ENCODE data around the gene KL.

The KL gene

GRCh38 chr13:33040090-33040489 is 23.9 kb downstream of the KL start:
- DNase-seq: no peak

- no peak for DNase-seq
These were observed 29.8 kb downstream of the KL start for GRCh38 chr13:33045851-33046592.

DNA sequence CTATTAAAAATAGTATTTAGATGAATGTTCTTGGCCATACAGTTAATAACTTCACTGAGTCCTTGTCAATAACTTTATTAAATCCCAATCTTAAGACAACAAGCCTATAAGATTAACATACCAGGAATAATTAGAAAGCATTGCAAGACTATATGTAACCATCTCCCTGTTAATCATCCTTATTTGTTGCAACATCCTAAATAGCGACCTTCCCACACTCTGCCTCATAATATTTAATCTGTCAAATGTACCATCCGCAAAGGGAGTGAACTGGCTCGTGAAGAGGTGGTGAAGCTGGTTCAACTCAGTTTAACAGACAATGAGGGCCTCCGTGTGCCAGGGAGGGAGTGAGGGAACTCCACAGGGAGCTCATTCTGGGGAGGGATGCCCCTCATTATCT is 33.9 kb downstream of the KL start:
- no peak for DNase-seq

- DNase-seq: no peak
These were observed 35.4 kb downstream of the KL start for GRCh38 chr13:33051632-33052031.

GRCh38 chr13:33052506-33053280 is 36.5 kb downstream of the KL start:
- no peak for DNase-seq

DNA sequence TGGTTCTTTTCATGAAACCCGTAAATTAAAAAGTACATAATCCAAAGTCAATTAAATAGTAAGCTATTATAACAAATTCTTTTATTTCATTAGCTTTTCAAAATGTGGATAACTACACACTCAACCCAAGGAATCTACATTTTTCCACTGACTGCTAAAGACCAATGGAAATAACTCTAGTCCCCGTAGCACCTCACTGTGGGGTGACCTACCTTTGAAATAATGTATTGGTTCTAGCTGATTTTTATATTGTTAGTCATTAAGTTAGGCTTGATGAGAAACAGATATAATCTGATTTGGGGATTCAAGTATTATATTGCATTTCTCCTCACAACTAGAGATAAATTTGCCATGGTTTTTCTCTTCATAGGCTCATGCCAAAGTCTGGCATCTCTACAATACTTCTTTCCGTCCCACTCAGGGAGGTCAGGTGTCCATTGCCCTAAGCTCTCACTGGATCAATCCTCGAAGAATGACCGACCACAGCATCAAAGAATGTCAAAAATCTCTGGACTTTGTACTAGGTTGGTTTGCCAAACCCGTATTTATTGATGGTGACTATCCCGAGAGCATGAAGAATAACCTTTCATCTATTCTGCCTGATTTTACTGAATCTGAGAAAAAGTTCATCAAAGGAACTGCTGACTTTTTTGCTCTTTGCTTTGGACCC is 37.3 kb downstream of the KL start:
- no peak for DNase-seq

DNA sequence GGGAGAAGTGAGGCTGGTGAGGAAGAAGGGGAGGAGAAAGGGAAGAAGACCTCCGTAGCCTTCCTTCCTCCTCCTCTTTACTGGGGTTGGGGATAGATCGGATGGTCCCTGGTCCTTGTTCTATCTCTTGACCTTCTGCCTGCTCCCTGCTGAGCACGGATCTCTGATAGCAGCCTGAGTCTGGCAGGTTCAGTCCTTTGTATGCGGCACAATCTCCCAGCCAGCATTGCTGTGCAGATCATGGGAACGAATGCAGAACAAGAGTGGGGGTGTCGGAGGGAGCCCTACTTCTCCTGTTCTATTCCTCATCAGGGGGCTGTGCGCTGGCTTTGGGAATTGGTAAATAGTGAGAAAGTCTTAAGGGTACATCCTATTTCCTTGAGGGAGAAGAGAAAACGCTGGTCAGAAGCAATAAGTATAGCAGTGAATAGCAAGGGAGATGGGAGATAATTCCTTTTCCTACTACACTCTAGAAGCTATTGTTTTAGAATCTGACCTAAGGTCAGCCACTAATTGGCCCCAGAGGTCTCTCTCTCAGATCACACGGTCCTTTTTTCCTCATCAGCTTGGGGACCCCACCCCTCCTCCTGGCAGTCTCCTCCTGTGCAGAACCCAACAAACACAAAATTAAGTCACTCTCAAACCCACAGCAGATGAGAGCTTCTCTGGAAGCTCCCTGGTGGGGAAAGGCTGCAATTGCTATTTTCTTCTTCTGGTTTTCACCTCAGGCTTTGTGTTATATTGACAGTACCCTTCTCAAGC is 41.0 kb downstream of the KL start:
- no peak for DNase-seq

GRCh38 chr13:33058776-33059327 is 42.6 kb downstream of the KL start:
- no peak for DNase-seq

DNA sequence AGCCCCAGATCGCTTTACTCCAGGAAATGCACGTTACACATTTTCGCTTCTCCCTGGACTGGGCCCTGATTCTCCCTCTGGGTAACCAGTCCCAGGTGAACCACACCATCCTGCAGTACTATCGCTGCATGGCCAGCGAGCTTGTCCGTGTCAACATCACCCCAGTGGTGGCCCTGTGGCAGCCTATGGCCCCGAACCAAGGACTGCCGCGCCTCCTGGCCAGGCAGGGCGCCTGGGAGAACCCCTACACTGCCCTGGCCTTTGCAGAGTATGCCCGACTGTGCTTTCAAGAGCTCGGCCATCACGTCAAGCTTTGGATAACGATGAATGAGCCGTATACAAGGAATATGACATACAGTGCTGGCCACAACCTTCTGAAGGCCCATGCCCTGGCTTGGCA is 44.6 kb downstream of the KL start:
- no peak for DNase-seq

DNA sequence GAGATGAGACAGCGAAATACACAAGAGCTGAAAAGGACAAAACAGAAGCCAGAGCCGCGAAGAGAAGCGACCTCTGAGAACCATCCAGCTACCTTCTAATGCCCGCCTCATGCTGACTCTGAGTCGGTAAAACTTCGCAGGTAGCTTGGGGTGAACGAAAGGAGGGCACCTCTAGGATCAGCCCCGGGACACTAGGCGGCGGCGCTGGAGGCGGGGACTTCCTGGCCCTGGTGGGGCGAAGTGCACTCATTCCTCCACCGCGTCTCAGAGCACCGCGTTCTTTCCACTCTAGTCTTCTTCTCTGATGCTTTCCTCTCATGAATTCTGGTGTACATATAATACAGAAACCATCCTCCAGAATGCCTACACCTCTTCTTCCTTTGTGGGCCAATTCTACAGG is 50.1 kb downstream of the KL start:
- DNase-seq: no peak

DNA sequence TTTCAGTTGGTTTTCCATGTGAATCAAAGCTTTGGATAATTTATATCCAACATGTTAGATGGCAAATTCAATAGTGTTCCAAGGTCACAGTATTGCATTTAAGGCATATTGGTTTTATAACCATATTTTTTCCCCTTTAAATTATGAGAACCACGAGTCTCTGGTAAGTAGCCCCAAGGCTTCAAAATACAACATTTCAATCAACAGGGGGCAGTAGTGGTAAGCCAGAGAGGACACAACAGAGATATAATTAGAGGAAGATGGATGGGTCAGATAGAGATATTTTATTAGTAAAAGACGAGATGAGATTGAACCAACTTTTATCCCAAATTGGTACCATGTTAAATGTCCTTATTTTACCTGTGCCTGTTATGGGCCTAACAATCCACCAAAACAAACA is 53.1 kb downstream of the KL start:
- no peak for DNase-seq

GRCh38 chr13:33070713-33071112 is 54.5 kb downstream of the KL start:
- DNase-seq: no peak

GRCh38 chr13:33072282-33072681 is 56.1 kb downstream of the KL start:
- no peak for DNase-seq

DNA sequence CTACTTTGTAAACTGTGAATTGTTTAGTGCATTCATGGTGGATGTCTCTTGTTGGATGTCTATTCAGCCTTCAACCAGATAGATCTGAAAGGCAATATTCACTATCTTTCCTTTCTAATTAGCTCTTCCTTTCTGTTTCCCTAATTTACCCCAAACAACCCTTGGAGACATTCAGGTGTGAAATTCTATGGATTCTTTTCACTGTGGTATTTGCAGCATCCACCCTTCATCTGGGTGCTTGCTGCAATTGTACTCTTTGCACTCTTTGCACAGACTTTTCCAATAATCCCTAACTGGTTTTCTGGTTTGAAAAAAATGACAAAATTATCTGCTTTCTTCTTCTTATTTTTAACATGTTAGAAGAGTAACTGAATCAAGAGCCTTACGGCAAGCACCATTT is 56.5 kb downstream of the KL start:
- no peak for DNase-seq

DNA sequence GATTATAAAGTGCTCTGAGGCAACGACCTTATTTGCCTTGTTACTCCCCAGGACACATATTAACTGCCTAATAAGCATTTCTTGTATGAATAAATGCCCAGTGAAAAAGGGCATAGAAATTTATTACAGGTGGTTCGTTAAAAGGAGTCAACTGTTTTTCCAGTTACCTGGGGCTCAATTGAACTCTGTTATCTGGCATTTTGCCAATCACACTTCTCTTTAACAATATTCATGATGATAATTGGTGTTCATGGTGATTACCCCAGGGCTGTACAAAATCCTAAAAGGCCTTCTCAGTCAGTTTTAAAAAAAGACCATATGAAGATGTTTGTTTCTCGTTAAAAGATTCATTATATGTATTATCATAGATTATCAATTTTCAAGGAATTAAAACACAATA is 57.1 kb downstream of the KL start:
- DNase-seq: no peak

DNA sequence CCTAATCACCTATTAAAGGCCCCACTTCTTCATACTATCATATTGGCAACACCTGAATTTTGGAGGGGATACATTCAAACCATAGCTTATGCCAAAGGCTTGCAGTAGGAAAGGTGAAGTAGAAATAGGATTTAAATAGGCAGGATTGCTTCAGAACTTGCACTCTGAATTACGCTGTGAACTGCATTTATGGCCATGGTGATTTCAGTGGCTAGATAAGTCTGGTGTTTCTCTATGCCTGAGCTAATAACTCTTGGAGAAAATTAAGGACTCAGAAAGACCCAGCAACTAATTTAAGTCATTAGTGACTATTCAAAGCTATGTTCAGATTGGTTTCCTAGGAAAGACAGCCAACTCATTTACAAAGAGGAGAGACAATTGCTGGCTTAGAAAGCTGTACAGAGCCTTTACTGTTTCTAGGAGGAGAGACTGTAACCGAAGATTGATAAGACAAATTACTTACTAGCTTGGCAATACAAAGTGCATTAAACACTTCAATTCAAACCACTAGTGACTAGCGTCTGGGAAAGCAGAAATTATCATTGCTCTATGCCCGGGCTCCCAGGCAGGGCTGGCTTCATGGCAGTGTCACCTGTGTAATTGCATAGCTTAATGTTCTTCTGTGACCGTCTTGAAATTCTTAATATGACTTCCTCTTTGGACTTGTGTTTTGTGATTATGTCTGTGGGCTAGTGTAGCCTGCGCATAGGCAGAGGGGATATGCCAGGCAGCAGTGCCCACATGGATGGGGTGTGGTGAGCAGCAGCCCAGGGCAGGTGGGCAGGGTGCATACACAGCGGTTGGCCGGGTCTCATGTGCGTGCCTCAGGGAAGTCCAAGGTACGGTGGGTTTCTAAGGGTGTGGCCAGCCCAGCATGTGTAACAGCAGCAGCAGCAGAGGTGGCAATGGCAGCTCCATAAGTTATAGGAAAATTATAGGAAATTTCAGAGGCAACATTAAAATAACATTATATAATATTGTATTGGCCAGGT is 60.1 kb downstream of the KL start:
- no peak for DNase-seq

DNA sequence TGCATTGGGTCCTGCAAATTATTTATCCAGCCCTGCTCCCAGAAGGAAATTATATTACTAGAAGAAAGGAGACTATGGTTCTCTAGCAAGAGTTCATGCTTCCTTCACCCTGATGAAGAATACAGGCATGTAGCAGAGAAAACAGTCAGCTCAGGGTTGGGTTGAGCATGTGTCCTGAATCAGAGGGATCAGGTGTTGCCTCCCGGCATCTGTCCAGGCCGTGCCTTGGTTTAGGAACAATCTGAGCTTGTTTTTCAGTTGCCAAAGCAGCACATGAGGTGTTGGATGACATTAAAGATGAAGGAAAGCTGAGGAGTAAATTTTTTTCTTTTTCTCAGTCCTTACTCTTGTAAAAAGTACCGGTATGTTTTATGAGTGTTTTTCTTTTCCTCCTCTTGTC is 62.0 kb downstream of the KL start:
- no peak for DNase-seq

DNA sequence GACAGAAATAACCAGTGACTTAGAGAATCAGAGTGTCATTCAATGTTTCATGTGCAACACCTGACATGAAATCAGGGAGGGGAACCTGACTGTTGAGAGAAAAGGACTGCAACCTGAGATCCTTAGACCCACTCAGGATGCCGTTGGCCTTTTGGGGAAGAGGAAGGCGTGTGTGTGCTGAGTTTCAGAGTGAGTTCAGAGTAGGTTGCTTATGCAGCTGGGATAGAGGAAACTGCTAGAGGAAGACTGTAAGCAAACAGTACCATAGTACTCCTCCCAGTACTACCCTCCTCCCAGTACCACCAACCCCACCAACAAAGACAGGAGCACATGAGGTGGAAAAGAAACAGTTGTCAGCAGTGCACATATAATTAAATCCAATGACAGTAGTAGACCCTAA is 63.7 kb downstream of the KL start:
- DNase-seq: no peak

GRCh38 chr13:33080972-33081590 is 64.9 kb downstream of the KL start:
- no peak for DNase-seq

DNA sequence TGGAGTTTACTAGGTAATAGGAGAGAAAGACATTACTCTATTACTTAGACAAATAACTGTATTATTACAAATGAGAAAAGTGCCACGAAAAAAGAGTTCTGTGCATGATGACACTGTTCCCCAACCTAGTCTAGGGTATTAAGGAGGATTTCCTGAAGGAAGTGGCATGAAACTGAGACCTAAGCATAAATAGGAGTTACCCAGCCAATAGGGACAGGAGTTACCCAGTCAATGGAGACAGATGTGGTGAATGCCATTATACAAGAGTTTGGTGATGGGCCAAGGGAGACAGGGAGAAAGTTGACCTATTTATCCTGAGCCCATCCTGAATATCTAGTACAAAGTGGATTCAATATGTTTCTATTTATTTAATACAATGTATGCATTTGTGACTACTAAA is 65.4 kb downstream of the KL start:
- DNase-seq: no peak

GRCh38 chr13:33083054-33083453 is 66.8 kb downstream of the KL start:
- no peak for DNase-seq
